Large intestine (tissue), 3 donors: ENCODE data around the gene RGP1. TPM values are rescaled to one million over a fixed set of nuclear protein-coding genes. Genes with fewer than 3 reads are reported as not detected.

Experiments used
- DNase-seq, 2 donors: peaks; one replicate each; pipeline versions ENCODE4 v3.0.0 to v3.0.0-alpha.2; 2013
- H3K27ac ChIP-seq: one replicate; pipeline ENCODE4 v1.5.1; 2013; ENCODE audit warnings: low read length
- H3K27me3 ChIP-seq: 2 replicates; pipeline ENCODE4 v1.6.1; 2013; ENCODE audit warnings: low read length; ENCODE audit not compliant: control insufficient read depth, insufficient read depth
- H3K36me3 ChIP-seq: 2 replicates; pipeline ENCODE4 v1.6.1; 2013; ENCODE audit warnings: low read length; ENCODE audit not compliant: control insufficient read depth, insufficient read depth
- H3K4me1 ChIP-seq: one replicate; pipeline ENCODE4 v1.6.1; 2013; ENCODE audit warnings: low read length; ENCODE audit not compliant: control insufficient read depth, insufficient read depth
- H3K4me3 ChIP-seq: one replicate; pipeline ENCODE4 v1.5.1; 2013; ENCODE audit warnings: low read length
- H3K9me3 ChIP-seq: one replicate; pipeline ENCODE4 v1.6.1; 2013; ENCODE audit warnings: mild to moderate bottlenecking, low read depth, low read length, moderate library complexity; ENCODE audit not compliant: control insufficient read depth
- WGBS: methylation state at CpG from one replicate; pipeline ENCODE4 v1.1.5; 2013; ENCODE audit warnings: low lambda C conversion rate; ENCODE audit not compliant: insufficient coverage; 5-methylcytosine and 5-hydroxymethylcytosine counted together
- polyA plus RNA-seq: library from polyadenylated mRNA; unstranded; fragments of 120-200 nt; gene quantifications from one replicate; pipeline ENCODE4 v1.2.1, GENCODE V29; 2013

The RGP1 gene
- polyA plus RNA-seq, 1 donor = 17.2 TPM

GRCh38 chr9:35800530-35800929, 51.4 kb downstream of the RGP1 start:
- no peaks in the 10 kb centered on the region for H3K4me1 ChIP-seq
- H3K9me3 ChIP-seq = no peaks in the 10 kb centered on the region
- no peak for DNase-seq
- no peak overlapping the region for H3K4me3 ChIP-seq
- no peaks in the 10 kb centered on the region for H3K27me3 ChIP-seq
- no CpG with 5 or more reads among the region's 7 CpGs for WGBS
- H3K36me3 ChIP-seq = peaks cover 44% of the 10 kb centered on the region
- H3K27ac ChIP-seq = no peak overlapping the region

GRCh38 chr9:35801328-35802128, 52.4 kb downstream of the RGP1 start:
- no peaks in the 10 kb centered on the region for H3K4me1 ChIP-seq
- no peaks in the 10 kb centered on the region for H3K9me3 ChIP-seq
- no peak overlapping the region for H3K27ac ChIP-seq
- DNase-seq = no peak
- H3K27me3 ChIP-seq = no peaks in the 10 kb centered on the region
- H3K36me3 ChIP-seq = peaks cover 54% of the 10 kb centered on the region
- H3K4me3 ChIP-seq = no peak overlapping the region
- WGBS = no CpG with 5 or more reads among the region's 13 CpGs

- H3K27ac ChIP-seq = no peak overlapping the region
- no peak overlapping the region for H3K4me3 ChIP-seq
- no peaks in the 10 kb centered on the region for H3K4me1 ChIP-seq
- no peaks in the 10 kb centered on the region for H3K9me3 ChIP-seq
- no peaks in the 10 kb centered on the region for H3K27me3 ChIP-seq
- DNase-seq = no peak
- no CpG with 5 or more reads among the region's 8 CpGs for WGBS
- H3K36me3 ChIP-seq = peaks cover 58% of the 10 kb centered on the region
Observed at GRCh38 chr9:35806101-35806500, 57.0 kb downstream of the RGP1 start.

Other genes with a start within 250 kb of the RGP1 start
- 53.3 TPM for gene TESK1, start 144.0 kb upstream of the RGP1 start, polyA plus RNA-seq
- 1.8 TPM for gene CD72, start 130.9 kb upstream of the RGP1 start, polyA plus RNA-seq
- gene SIT1, start 98.4 kb upstream of the RGP1 start, polyA plus RNA-seq = 0.78 TPM
- gene RMRP, start 91.3 kb upstream of the RGP1 start, polyA plus RNA-seq = not detected
- gene CCDC107, start 91.0 kb upstream of the RGP1 start, polyA plus RNA-seq = 17.6 TPM
- 5.2 TPM for gene ARHGEF39, start 84.1 kb upstream of the RGP1 start, polyA plus RNA-seq
- 4.2 TPM for gene CA9, start 75.4 kb upstream of the RGP1 start, polyA plus RNA-seq
- gene TPM2, start 59.4 kb upstream of the RGP1 start, polyA plus RNA-seq = 463 TPM
- 117 TPM for gene TLN1, start 17.1 kb upstream of the RGP1 start, polyA plus RNA-seq
- gene CREB3, start 16.6 kb upstream of the RGP1 start, polyA plus RNA-seq = 25.4 TPM
- gene GBA2, start 59 bp upstream of the RGP1 start, polyA plus RNA-seq = 127 TPM
- 0.61 TPM for gene MSMP, start 5.0 kb downstream of the RGP1 start, polyA plus RNA-seq
- 15.3 TPM for gene NPR2, start 42.3 kb downstream of the RGP1 start, polyA plus RNA-seq
- 1.4 TPM for gene SPAG8, start 63.0 kb downstream of the RGP1 start, polyA plus RNA-seq
- gene HINT2, start 65.8 kb downstream of the RGP1 start, polyA plus RNA-seq = 29.7 TPM
- gene FAM221B, start 79.4 kb downstream of the RGP1 start, polyA plus RNA-seq = 0.10 TPM
- 33.8 TPM for gene TMEM8B, start 79.9 kb downstream of the RGP1 start, polyA plus RNA-seq
- 0.21 TPM for gene OR13J1, start 121.1 kb downstream of the RGP1 start, polyA plus RNA-seq
- gene HRCT1, start 156.9 kb downstream of the RGP1 start, polyA plus RNA-seq = 1.6 TPM
- 0.84 TPM for gene SPAAR, start 160.2 kb downstream of the RGP1 start, polyA plus RNA-seq
- gene OR2S2, start 208.9 kb downstream of the RGP1 start, polyA plus RNA-seq = not detected